22Rv1 (cell line): Measurements from ENCODE around the gene HLCS.

Experiments used
- H3K27ac ChIP-seq: fragments of 450-650 bp; 2 replicates; pipeline ENCODE4 v1.5.1; 2017
- CTCF ChIP-seq: fragments of 450-650 bp; IDR thresholded peaks from 2 replicates; pipeline ENCODE4 v1.5.1; 2017; ENCODE audit warnings: mild to moderate bottlenecking
- ZFX ChIP-seq: fragments of 450-650 bp; IDR thresholded peaks from 2 replicates; pipeline ENCODE4 v1.6.1; 2017; ENCODE audit warnings: antibody characterized with exemption, borderline replicate concordance

The HLCS gene

DNA sequence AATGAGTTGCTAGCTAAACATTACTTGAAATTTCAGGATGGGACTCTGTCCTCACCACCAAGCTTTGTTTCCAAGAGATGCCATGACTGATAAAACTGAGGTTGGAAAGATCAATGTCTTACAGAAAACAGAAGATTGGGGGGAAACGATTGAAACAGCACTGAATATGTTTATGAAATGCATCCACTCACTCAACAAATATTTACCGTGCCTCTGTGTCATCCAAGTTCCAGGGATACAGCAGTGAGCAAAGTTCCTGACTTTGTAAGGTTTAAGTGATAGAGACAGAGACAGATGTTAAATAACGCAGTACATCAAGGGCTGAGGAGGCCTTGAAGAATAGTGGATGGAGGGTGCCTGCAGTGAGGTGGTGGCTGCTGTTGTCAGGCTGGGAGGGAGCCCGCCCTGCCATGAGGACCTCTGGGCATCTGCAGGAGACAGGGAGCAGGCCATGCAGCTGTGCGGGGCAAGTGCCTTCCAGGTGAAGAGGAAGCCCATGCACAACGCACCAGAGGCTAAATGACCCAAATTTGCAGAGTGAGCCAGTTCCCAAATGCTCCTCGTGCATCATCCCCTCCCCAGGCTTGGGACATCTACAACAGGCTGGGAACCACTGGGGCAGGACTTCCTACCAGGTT is 108.0 kb downstream of the HLCS start:
- no peak for TF ChIP-seq ZFX
- H3K27ac ChIP-seq: no peak overlapping the region

DNA sequence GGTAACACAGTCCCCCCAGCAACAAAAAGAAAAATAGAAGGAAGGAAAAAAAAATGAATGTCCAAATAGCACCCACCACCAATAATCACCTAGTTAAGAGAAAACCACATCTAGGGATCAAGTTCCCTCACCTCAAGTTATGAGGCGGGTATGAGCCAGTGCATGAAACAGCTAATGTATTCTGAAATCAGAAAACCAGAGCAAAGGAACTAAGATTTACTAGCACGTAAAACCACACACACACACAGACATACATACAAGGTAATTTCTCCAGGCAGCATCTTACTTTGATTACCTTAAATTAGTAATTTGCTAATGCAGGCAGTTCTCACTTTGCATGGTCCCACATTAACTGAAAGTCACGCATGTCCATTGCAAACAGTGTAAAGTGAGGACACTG is 109.8 kb downstream of the HLCS start:
- TF ChIP-seq ZFX (no peak), CTCF (no peak)
- no peak overlapping the region for H3K27ac ChIP-seq

DNA sequence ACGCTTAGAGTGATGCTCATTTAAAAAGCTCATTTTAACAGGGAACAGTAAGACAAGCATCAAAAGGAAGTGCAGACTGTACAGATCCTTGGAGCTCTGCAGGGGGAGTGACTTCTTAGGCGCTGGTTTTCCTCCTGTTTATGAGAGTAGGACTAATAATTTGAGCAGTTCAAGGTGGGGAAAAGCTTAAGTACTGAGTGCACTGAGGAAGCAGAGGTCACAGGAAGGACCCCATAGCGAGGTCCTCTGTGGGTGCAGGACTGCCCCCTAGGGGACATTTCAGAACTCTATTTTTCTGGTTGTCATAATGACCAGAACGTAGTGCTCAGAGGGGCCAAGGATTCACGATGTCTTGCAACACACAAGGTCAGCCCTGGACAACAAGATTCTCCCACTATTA is 112.1 kb downstream of the HLCS start:
- no peak overlapping the region for H3K27ac ChIP-seq
- TF ChIP-seq CTCF (peak; percentile 77), ZFX (no peak)

- TF ChIP-seq CTCF (no peak), ZFX (no peak)
- no peak overlapping the region for H3K27ac ChIP-seq
Measured at GRCh38 chr21:36852864-36853263, 113.6 kb downstream of the HLCS start.

DNA sequence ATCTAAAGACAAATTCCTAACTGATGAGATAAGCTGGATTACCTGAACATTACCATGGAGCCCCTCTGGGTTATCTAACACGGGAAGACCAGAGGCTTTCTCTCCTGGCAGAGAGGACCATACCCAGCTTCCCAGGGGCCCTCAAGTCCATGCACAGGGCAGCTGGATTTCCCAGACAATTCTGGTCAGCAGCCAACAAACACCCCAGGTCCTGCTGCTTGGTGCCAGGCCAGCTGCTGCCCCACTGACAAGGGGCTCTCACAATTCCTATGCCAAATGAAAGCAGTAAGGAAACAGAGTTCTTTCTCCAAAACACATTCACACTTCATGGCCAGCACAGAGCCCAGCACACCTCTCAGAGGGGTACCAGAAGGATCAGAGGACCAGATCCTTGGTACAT is 114.2 kb downstream of the HLCS start:
- no peak overlapping the region for H3K27ac ChIP-seq
- no peak for TF ChIP-seq CTCF
- TF ChIP-seq ZFX: no peak

GRCh38 chr21:36851121-36851520 is 115.3 kb downstream of the HLCS start:
- TF ChIP-seq ZFX (no peak), CTCF (no peak)
- no peak overlapping the region for H3K27ac ChIP-seq

- TF ChIP-seq CTCF (no peak), ZFX (no peak)
- no peak overlapping the region for H3K27ac ChIP-seq
Measured at GRCh38 chr21:36850372-36850771, 116.1 kb downstream of the HLCS start.
